Measurements from ENCODE around the gene STMN3. TPM values are rescaled to one million over a fixed set of nuclear protein-coding genes. Genes with fewer than 3 reads are reported as not detected.
"Not testable (repeated sequence)": the region's sequence is repeated elsewhere in the genome, so short reads cannot be mapped to it uniquely, and the experiment has no call there.

STMN3 gene
- total RNA-seq, 1 donor: 1.1 TPM

DNA sequence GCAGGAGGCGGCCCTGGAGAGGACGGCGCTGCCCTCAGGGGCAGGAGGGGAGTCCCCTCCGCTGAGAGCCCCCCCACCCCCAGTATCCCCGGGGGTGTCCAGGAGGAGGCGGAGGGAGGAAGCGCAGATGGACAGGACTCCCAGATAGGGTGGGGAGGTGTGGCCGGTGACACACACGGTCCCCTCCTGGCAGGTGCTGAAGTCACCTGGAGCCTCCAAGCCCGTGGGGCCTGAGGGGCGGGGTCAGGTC lies 1.4 kb downstream of the STMN3 start:
- Histone ChIP-seq H4K20me1 (ENCODE audit: insufficient read depth, low read length) (no peaks in the 10 kb centered on the region), H3K27ac (ENCODE audit: low read depth, low read length) (no peak overlapping the region), H3K9me3 (ENCODE audit: low read depth, low read length) (no peaks in the 10 kb centered on the region), H2AFZ (ENCODE audit: low read length) (no peak overlapping the region), H3K4me1 (ENCODE audit: insufficient read depth, low read length) (no peaks in the 10 kb centered on the region), H3K79me2 (ENCODE audit: insufficient read depth, low read length) (no peaks in the 10 kb centered on the region), H3K4me2 (ENCODE audit: insufficient read depth, low read length) (peak overlapping the region; percentile 53), H3K27me3 (ENCODE audit: insufficient read depth, low read length) (peaks cover 9% of the 10 kb centered on the region), H3K4me3 (ENCODE audit: insufficient read depth, low read length) (no peak overlapping the region), H3K36me3 (ENCODE audit: insufficient read depth, low read length) (no peaks in the 10 kb centered on the region)
- TF ChIP-seq CTCF (IDR thresholded peaks at IDR 0.05; ENCODE audit: extremely low read depth, low read depth, low read length): no peak
- peak; percentile 64 for DNase-seq (ENCODE audit: insufficient read length, low spot score, missing footprints)

DNA sequence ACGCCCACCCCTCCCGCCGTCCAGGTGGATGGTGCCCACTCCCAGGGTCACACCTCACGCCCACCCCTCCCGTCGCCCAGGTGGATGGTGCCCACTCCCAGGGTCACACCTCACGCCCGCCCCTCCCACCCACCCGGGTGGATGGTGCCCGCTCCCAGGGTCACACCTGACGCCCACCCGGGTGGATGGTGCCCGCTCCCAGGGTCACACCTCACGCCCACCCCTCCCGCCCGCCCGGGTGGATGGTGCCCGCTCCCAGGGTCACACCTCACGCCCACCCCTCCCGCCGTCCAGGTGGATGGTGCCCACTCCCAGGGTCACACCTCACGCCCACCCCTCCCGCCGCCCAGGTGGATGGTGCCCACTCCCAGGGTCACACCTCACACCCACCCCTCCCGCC lies 2.7 kb downstream of the STMN3 start:
- H3K4me3 ChIP-seq (ENCODE audit: insufficient read depth, low read length); DNase-seq (ENCODE audit: insufficient read length, low spot score, missing footprints); H3K79me2 ChIP-seq (ENCODE audit: insufficient read depth, low read length); H3K27me3 ChIP-seq (ENCODE audit: insufficient read depth, low read length); H4K20me1 ChIP-seq (ENCODE audit: insufficient read depth, low read length); H3K4me1 ChIP-seq (ENCODE audit: insufficient read depth, low read length); H3K36me3 ChIP-seq (ENCODE audit: insufficient read depth, low read length); H3K4me2 ChIP-seq (ENCODE audit: insufficient read depth, low read length); H3K9me3 ChIP-seq (ENCODE audit: low read depth, low read length); H2AFZ ChIP-seq (ENCODE audit: low read length); H3K27ac ChIP-seq (ENCODE audit: low read depth, low read length): not testable (repeated sequence)

DNA sequence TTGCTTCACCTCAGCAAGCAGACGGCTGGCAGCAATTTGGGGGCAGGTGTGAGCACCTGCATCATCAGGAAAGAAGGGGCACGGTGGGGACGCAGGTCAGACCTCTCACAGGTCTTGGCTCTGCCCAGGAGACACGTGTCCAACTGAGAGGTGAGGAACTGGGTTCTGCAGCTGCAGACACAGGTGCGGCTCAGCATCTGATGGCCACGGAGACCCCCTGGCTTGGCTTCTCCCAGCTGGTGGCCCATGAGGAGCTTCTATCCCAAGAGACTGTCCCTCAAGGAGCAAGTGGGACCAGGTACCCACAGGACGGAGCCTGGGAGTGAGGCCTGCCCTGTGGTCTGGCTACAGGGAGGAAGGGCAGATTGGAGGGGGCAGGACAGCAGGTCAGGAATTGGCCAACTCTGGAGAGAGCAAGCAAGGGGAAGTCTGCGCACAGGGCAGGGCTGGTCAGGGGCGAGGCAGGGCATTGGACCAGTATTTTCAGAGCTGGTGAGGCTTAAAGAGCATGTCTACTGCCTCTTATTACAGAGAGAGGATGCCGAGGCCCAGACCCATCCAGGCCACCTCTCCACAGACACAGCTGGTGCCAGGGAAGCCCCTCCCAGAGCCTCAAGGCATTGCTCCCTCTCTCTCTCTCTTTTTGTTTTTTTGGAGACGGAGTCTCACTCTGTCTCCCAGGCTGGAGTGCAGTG lies 4.2 kb downstream of the STMN3 start:
- peak; percentile 74 for DNase-seq (ENCODE audit: insufficient read length, low spot score, missing footprints)
- no peaks in the 10 kb centered on the region for H3K36me3 ChIP-seq (ENCODE audit: insufficient read depth, low read length)
- H3K4me3 ChIP-seq (ENCODE audit: insufficient read depth, low read length): no peak overlapping the region
- H3K4me1 ChIP-seq (ENCODE audit: insufficient read depth, low read length): no peaks in the 10 kb centered on the region
- no peaks in the 10 kb centered on the region for H4K20me1 ChIP-seq (ENCODE audit: insufficient read depth, low read length)
- no peak overlapping the region for H3K4me2 ChIP-seq (ENCODE audit: insufficient read depth, low read length)
- no peak overlapping the region for H2AFZ ChIP-seq (ENCODE audit: low read length)
- H3K27ac ChIP-seq (ENCODE audit: low read depth, low read length): no peak overlapping the region
- peaks cover 9% of the 10 kb centered on the region for H3K27me3 ChIP-seq (ENCODE audit: insufficient read depth, low read length)
- no peaks in the 10 kb centered on the region for H3K9me3 ChIP-seq (ENCODE audit: low read depth, low read length)
- TF ChIP-seq CTCF (IDR thresholded peaks at IDR 0.05; ENCODE audit: extremely low read depth, low read depth, low read length): no peak
- no peaks in the 10 kb centered on the region for H3K79me2 ChIP-seq (ENCODE audit: insufficient read depth, low read length)

DNA sequence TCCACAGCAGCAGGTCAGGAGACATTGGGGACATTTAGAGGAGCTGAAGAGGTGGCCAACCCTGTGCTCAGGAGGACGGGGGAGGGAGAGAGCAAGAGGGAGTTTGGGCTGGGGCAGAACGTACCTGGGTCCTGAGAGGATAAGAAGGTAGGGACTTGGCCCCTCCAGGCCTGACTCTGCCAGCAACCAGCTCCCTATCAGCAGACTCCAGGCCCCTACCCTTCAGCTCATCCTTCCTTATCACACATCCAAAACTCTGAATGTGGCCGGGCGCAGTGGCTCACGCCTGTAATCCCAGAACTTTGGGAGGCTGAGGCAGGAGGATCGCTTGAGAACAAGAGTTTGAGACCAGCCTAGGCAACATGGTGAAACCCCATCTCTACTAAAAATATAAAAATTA lies 5.0 kb downstream of the STMN3 start:
- no peaks in the 10 kb centered on the region for H4K20me1 ChIP-seq (ENCODE audit: insufficient read depth, low read length)
- H2AFZ ChIP-seq (ENCODE audit: low read length): no peak overlapping the region
- DNase-seq (ENCODE audit: insufficient read length, low spot score, missing footprints): no peak
- no peak overlapping the region for H3K4me2 ChIP-seq (ENCODE audit: insufficient read depth, low read length)
- no peaks in the 10 kb centered on the region for H3K9me3 ChIP-seq (ENCODE audit: low read depth, low read length)
- H3K27ac ChIP-seq (ENCODE audit: low read depth, low read length): no peak overlapping the region
- TF ChIP-seq CTCF (IDR thresholded peaks at IDR 0.05; ENCODE audit: extremely low read depth, low read depth, low read length): no peak
- no peaks in the 10 kb centered on the region for H3K79me2 ChIP-seq (ENCODE audit: insufficient read depth, low read length)
- H3K4me1 ChIP-seq (ENCODE audit: insufficient read depth, low read length): no peaks in the 10 kb centered on the region
- H3K27me3 ChIP-seq (ENCODE audit: insufficient read depth, low read length): peaks cover 9% of the 10 kb centered on the region
- no peak overlapping the region for H3K4me3 ChIP-seq (ENCODE audit: insufficient read depth, low read length)
- no peaks in the 10 kb centered on the region for H3K36me3 ChIP-seq (ENCODE audit: insufficient read depth, low read length)

All from osteoblast (primary cell).